Retina (tissue), 1 donor: Measurements from ENCODE around the gene BAIAP2.

ENCODE experiments used
- DNase-seq: peaks from one replicate; pipeline ENCODE4 v3.0.0-alpha.2; 2016

The BAIAP2 gene

GRCh38 chr17:81163051-81163695 lies 128.2 kb downstream of the BAIAP2 start:
- DNase-seq, result no peak

GRCh38 chr17:81163703-81164370 lies 128.9 kb downstream of the BAIAP2 start:
- DNase-seq, result no peak

- DNase-seq, result peak; percentile 80
Observed at GRCh38 chr17:81164371-81165245, 129.7 kb downstream of the BAIAP2 start.

- DNase-seq, result peak; percentile 82
Observed at GRCh38 chr17:81165246-81166032, 130.5 kb downstream of the BAIAP2 start, which contains the start of gene PVALEF. PVALEF (plus strand) TSS chr17:81165507; CDS start chr17:81181227, 15,720 bp downstream.

GRCh38 chr17:81166033-81166492 lies 131.1 kb downstream of the BAIAP2 start, which contains the start of gene AATK:
AATK (minus strand) TSS chr17:81166221; CDS start chr17:81165992, 229 bp downstream.
- no peak for DNase-seq
